Epithelial cell of proximal tubule (primary cell): ENCODE measurements around the gene PARVA. TPM values are rescaled to one million over a fixed set of nuclear protein-coding genes. Genes with fewer than 3 reads are reported as not detected.

Experiments used
- DNase-seq: peaks from one replicate; pipeline ENCODE4 v3.0.0-alpha.2; 2011; ENCODE audit warnings: low read depth
- H3K4me3 ChIP-seq: 2 replicates; pipeline ENCODE4 v1.5.1; 2011; ENCODE audit warnings: low read depth, mild to moderate bottlenecking, low read length
- total RNA-seq: library from RNA; depleted of rRNA; stranded (reverse); fragments of >200 nt; gene quantifications from 2 replicates; pipeline ENCODE4 v1.2.3, GENCODE V29; 2015
- TF ChIP-seq, protein P1 (sequence below): conservative IDR thresholded peaks from 2 replicates; pipeline ENCODE4 v1.5.1; 2012; ENCODE audit warnings: low read depth, mild to moderate bottlenecking, low read length

The PARVA gene
- total RNA-seq, 1 donor from 2014 or later, result 32.6 TPM

DNA sequence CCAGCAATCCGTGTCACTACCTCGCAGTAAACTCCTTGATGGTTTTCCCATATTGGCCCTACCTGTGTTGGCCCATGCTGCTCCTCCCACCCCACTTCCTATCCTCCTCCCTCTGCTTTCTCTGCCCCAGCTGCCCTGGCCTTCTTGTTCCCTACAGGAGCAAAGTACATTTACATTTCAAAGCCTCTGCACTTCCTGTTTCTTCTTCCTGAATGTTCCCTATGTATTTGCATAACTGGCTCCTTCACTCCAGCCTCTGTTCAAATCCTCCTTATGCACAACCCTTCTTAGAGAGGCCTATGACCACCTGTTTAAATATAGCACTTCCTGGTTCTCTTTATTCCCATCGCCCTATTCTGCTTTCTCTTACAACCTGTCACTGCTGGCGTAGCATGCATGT, 62.2 kb downstream of the PARVA start:
- no peak for DNase-seq
- H3K4me3 ChIP-seq, result no peak overlapping the region
- TF ChIP-seq, protein P1, sequence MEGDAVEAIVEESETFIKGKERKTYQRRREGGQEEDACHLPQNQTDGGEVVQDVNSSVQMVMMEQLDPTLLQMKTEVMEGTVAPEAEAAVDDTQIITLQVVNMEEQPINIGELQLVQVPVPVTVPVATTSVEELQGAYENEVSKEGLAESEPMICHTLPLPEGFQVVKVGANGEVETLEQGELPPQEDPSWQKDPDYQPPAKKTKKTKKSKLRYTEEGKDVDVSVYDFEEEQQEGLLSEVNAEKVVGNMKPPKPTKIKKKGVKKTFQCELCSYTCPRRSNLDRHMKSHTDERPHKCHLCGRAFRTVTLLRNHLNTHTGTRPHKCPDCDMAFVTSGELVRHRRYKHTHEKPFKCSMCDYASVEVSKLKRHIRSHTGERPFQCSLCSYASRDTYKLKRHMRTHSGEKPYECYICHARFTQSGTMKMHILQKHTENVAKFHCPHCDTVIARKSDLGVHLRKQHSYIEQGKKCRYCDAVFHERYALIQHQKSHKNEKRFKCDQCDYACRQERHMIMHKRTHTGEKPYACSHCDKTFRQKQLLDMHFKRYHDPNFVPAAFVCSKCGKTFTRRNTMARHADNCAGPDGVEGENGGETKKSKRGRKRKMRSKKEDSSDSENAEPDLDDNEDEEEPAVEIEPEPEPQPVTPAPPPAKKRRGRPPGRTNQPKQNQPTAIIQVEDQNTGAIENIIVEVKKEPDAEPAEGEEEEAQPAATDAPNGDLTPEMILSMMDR, result no peak

DNA sequence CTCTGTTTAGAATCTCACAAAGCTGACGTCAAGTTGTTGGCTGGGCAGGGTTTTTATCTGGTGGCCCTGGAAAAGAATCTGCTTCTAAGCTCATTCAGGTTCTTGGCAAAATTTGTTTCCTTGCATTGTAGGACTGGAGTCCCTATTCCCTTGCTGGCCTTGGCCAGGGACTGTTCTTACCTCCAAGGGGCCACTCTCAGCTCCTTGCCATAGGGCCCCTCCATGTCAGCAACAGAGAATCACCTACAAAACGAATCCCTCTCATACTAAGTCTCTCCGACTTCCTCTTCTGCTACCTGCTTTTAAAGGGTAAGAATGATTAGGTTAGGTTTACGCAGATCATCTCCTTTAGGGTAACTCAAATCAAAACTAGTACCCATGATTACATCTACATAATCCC, 63.2 kb downstream of the PARVA start:
- no peak for DNase-seq
- TF ChIP-seq, protein P1, result no peak
- no peak overlapping the region for H3K4me3 ChIP-seq

DNA sequence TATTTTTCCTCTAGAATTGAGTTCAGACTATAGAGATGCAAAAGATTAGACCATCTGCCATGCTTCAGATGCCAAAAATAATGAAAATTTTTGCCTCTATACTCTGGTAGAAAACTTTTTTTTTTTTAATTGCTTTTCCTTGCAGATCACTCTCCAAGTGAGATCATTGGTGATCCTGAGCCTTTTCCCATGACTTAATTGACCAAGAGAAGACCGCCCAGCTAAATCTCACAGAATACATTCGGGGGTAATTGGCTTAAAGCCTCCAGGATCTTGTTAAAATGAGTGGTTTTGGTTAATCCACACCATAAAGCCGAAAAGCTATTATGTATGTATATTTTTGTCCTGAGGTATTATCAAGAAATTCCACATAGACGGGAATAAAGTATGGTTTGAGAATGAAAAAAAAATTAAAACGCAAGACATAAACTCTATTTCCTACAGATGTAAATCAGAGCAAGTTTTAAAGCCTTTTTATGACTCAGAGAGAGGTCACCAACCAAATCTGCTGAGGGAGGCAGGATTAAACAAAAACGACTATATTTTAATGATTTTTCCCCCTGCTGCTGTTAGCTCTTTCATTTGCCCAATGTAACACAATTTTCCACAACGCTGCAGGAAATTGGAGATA, 64.0 kb downstream of the PARVA start:
- TF ChIP-seq, protein P1, result no peak
- DNase-seq, result no peak

DNA sequence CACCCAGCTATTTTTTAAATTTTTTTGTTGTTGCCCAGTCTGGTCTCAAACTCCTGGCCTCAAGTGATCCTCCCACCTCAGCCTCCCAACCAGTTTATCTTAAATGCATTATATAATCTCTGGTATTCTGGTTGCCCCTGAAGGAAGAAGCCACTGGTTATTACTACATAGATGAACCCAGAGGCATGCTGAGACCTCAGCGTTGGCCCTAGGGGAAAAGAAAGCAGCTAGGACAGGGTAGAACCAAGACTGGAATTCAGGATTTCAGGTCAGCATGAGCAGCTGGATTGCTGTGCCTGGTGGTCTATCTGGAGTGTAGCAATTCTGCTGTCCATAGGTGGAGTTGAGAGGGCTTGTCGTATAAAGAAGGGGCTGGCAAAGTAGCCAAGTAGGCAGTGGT, 67.2 kb downstream of the PARVA start:
- TF ChIP-seq, protein P1, result no peak
- H3K4me3 ChIP-seq, result no peak overlapping the region
- DNase-seq, result no peak

More for the DNA sequence above, 64.0 kb downstream of the PARVA start:
- H3K4me3 ChIP-seq, result no peak overlapping the region

DNA sequence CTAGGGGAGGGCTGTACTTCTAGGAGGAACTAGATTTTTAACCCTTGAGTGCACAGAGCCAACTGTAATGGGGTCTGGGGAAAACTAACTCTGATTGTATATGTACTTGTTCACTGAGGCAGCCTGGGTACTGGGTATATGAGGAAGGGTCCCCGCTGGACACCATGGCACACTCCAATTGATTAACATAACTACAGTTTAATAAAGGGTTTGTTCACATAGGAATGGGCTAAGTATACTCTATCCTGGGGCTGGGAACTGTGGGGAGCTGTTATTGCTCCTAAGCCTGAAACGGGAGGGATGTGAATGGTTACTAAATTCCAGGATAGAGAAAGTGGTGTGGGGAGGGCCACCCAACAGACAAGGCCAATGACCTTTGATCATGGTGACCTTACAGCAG, 67.6 kb downstream of the PARVA start:
- DNase-seq, result no peak
- no peak overlapping the region for H3K4me3 ChIP-seq
- TF ChIP-seq, protein P1, result no peak

DNA sequence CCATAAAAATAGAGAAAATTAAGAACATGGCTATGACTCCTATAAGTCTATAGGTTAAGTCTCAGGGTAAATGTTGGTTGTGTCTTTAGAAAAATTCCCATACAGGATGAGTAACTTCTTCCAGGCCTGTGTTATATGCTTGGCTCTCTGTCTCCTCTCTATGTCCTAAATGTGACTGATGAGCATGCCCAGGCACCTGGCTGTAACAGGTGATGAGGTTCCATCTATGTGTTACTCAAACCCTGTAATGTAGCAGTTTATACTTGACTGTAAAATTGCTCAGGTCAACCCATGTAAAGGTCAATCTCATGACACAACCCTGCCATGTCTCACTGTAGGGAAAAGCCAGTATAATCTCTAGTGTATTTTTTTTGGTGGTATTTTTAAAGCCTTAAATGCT, 69.5 kb downstream of the PARVA start:
- TF ChIP-seq, protein P1, result no peak
- H3K4me3 ChIP-seq, result no peak overlapping the region
- no peak for DNase-seq
